SK-N-SH (cell line): ENCODE measurements around the gene CIBAR2. TPM values are rescaled to one million over a fixed set of nuclear protein-coding genes. Genes with fewer than 3 reads are reported as not detected.
A peak's percentile ranks its signal among the peaks of the same experiment; 100 is the strongest.

Experiments
- CTCF ChIA-PET: fragments of 300-600, 350-600 bp; formaldehyde crosslinking; extraction: SDS; loops from one replicate; lab custom pipeline; 2021; lab: Yijun Ruan, JAX
- POLR2A ChIA-PET: fragments of 350-600 bp; sonication (Branson Sonifier 250); formaldehyde crosslinking; extraction: SDS; loops from one replicate; lab custom pipeline; 2020; ENCODE audit warnings: antibody characterized with exemption, inconsistent platforms; lab: Yijun Ruan, JAX
- DNase-seq: peaks from one replicate; pipeline ENCODE4 v3.0.0; 2012
- H2AFZ ChIP-seq: fragments of 200-600 bp; sonication (generic); 2 replicates; pipeline ENCODE4 v1.8.1; 2016; ENCODE audit warnings: antibody characterized with exemption, mild to moderate bottlenecking, low read depth
- H3F3A ChIP-seq: fragments of 200-600 bp; sonication (generic); replicated peaks from 2 replicates; pipeline ENCODE3; 2016; ENCODE audit warnings: antibody characterized with exemption, mild to moderate bottlenecking; ENCODE audit not compliant: insufficient read depth
- H3K27ac ChIP-seq, 2 experiments: fragments of 200-500 bp in 1 of 2; fragments of 200-600 bp in 1 of 2; sonication (Bioruptor generic) in 1 of 2; sonication (generic), shearing (Covaris generic) in 1 of 2; 2 replicates each; pipeline versions ENCODE4 v1.5.1 to v1.6.1; 2014 to 2016; ENCODE audit warnings: low read depth in 2 of 2, inconsistent platforms in 1 of 2, low read length in 1 of 2, mild to moderate bottlenecking in 1 of 2, mixed read lengths in 1 of 2
- H3K27me3 ChIP-seq: fragments of 200-600 bp; sonication (generic), shearing (Covaris generic); 2 replicates; pipeline ENCODE4 v1.6.1; 2016; ENCODE audit warnings: mixed run types; ENCODE audit not compliant: insufficient read depth
- H3K36me3 ChIP-seq, 2 experiments: fragments of 200-500 bp in 1 of 2; fragments of 200-600 bp in 1 of 2; sonication (Bioruptor generic) in 1 of 2; sonication (generic) in 1 of 2; replicated peaks in 1 of 2; 2 replicates each; pipeline versions ENCODE3 to v1.5.1; 2014 to 2016; ENCODE audit warnings: low read length in 1 of 2, mild to moderate bottlenecking in 1 of 2; ENCODE audit not compliant: insufficient read depth in 2 of 2, control insufficient read depth in 1 of 2
- H3K4me1 ChIP-seq, 2 experiments: fragments of 200-500 bp in 1 of 2; fragments of 200-600 bp in 1 of 2; sonication (Bioruptor generic) in 1 of 2; sonication (generic), shearing (Covaris generic) in 1 of 2; 2 replicates each; pipeline versions ENCODE4 v1.5.1 to v1.6.1; 2014 to 2016; ENCODE audit warnings: low read depth in 1 of 2, low read length in 1 of 2, mixed run types in 1 of 2; ENCODE audit not compliant: insufficient read depth in 2 of 2, control insufficient read depth in 1 of 2
- H3K4me2 ChIP-seq: fragments of 200-600 bp; sonication (generic), shearing (Covaris generic); 2 replicates; pipeline ENCODE4 v1.6.1; 2017; ENCODE audit warnings: mixed run types
- H3K4me3 ChIP-seq, 2 experiments: fragments of 200-500 bp in 1 of 2; fragments of 200-600 bp in 1 of 2; sonication (Bioruptor generic) in 1 of 2; sonication (generic), shearing (Covaris generic) in 1 of 2; 2 replicates each; pipeline versions ENCODE4 v1.5.1 to v1.8.1; 2014 to 2016; ENCODE audit warnings: low read depth in 2 of 2, inconsistent platforms in 1 of 2, low read length in 1 of 2, mild to moderate bottlenecking in 1 of 2, mixed read lengths in 1 of 2, moderate library complexity in 1 of 2
- H3K79me2 ChIP-seq: fragments of 200-600 bp; sonication (generic); 2 replicates; pipeline ENCODE4 v1.8.1; 2017; ENCODE audit warnings: mild to moderate bottlenecking; ENCODE audit not compliant: insufficient read depth
- H3K9ac ChIP-seq: fragments of 200-600 bp; sonication (generic); 2 replicates; pipeline ENCODE4 v1.6.1; 2017; ENCODE audit warnings: mixed run types
- H3K9me2 ChIP-seq: fragments of 200-600 bp; sonication (generic); 2 replicates; pipeline ENCODE4 v1.6.1; 2017; ENCODE audit warnings: mixed run types
- H3K9me3 ChIP-seq: fragments of 200-600 bp; sonication (generic); 2 replicates; pipeline ENCODE4 v1.6.1; 2017; ENCODE audit warnings: mixed run types, mild to moderate bottlenecking, moderate library complexity
- H4K20me1 ChIP-seq: fragments of 200-600 bp; sonication (generic); 2 replicates; pipeline ENCODE4 v1.6.1; 2017; ENCODE audit warnings: mild to moderate bottlenecking, mixed run types; ENCODE audit not compliant: insufficient read depth
- CHD2 ChIP-seq: fragments of 150-350 bp; IDR thresholded peaks from 2 replicates; pipeline ENCODE4 v1.6.1; 2018; ENCODE audit warnings: low read length; ENCODE audit not compliant: partially characterized antibody
- ELF1 ChIP-seq: IDR thresholded peaks from 2 replicates; pipeline ENCODE4 v1.4.0; 2012
- FOXJ3 ChIP-seq: sonication (generic); formaldehyde crosslinking; IDR thresholded peaks from 2 replicates; pipeline ENCODE4 v1.5.1; 2020; ENCODE audit warnings: mild to moderate bottlenecking, missing genetic modification reagents
- FOXM1 ChIP-seq: IDR thresholded peaks from 2 replicates; pipeline ENCODE4 v1.4.0; 2012; ENCODE audit warnings: low read depth, mild to moderate bottlenecking
- JUND ChIP-seq: IDR thresholded peaks from 2 replicates; pipeline ENCODE4 v1.4.0; 2012
- MEF2A ChIP-seq: IDR thresholded peaks from 2 replicates; pipeline ENCODE4 v1.4.0; 2012; ENCODE audit warnings: low read depth, borderline replicate concordance
- MXI1 ChIP-seq: IDR thresholded peaks from 2 replicates; pipeline ENCODE4 v1.6.1; 2012; ENCODE audit warnings: mild to moderate bottlenecking, low read depth, low read length, improper control_type of control experiment
- PBX3 ChIP-seq: IDR thresholded peaks from 2 replicates; pipeline ENCODE4; 2012
- RAD21 ChIP-seq: IDR thresholded peaks from 2 replicates; pipeline ENCODE4 v1.6.1; 2012; ENCODE audit warnings: mild to moderate bottlenecking, low read length
- RCOR1 ChIP-seq: fragments of 150-350 bp; IDR thresholded peaks from 2 replicates; pipeline ENCODE4 v1.6.1; 2017; ENCODE audit warnings: antibody characterized with exemption, low read length
- REST ChIP-seq: IDR thresholded peaks from 2 replicates; pipeline ENCODE4 v1.6.1; 2012; ENCODE audit warnings: mild to moderate bottlenecking, low read depth, low read length, moderate library complexity
- RFX5 ChIP-seq: IDR thresholded peaks from 2 replicates; pipeline ENCODE4 v1.6.1; 2012; ENCODE audit warnings: mild to moderate bottlenecking, improper control_type of control experiment, low read length
- RXRA ChIP-seq: IDR thresholded peaks from 2 replicates; pipeline ENCODE4 v1.4.0; 2012; ENCODE audit warnings: low read depth, mild to moderate bottlenecking, borderline replicate concordance
- SMC3 ChIP-seq: IDR thresholded peaks from 2 replicates; pipeline ENCODE4 v1.6.1; 2012; ENCODE audit warnings: low read depth, low read length, improper control_type of control experiment
- TEAD4 ChIP-seq: IDR thresholded peaks from 2 replicates; pipeline ENCODE4 v1.4.0; 2012; ENCODE audit warnings: mild to moderate bottlenecking, borderline replicate concordance; ENCODE audit not compliant: insufficient read depth
- USF2 ChIP-seq: fragments of 150-350 bp; IDR thresholded peaks from 2 replicates; pipeline ENCODE4 v1.6.1; 2017; ENCODE audit warnings: antibody characterized with exemption, low read length, low read depth, borderline replicate concordance
- WGBS: methylation state at CpG from one replicate; pipeline ENCODE4 v1.1.6; 2017; ENCODE audit warnings: low lambda C conversion rate; 5-methylcytosine and 5-hydroxymethylcytosine counted together
- polyA plus RNA-seq, 3 experiments: library from polyadenylated mRNA; depleted of rRNA; stranded (reverse); fragments of >200 nt; gene quantifications; 2 replicates each; pipeline ENCODE4 v1.2.3, GENCODE V29; 2012
- TF ChIP-seq, protein P1 (sequence below): fragments of 200-600 bp; sonication (generic); IDR thresholded peaks from 2 replicates; pipeline ENCODE4 v1.6.1; 2017; ENCODE audit warnings: antibody characterized with exemption, mild to moderate bottlenecking, moderate library complexity
- TF ChIP-seq, protein P2 (sequence below): fragments of 150-350 bp; IDR thresholded peaks from 2 replicates; pipeline ENCODE4 v1.6.1; 2016; ENCODE audit warnings: mild to moderate bottlenecking, low read depth, low read length
- TF ChIP-seq, protein P3 (sequence below): IDR thresholded peaks from 2 replicates; pipeline ENCODE4 v1.4.0; 2012; ENCODE audit warnings: low read depth

Gene CIBAR2
- polyA plus RNA-seq, 1 of the 3 experiments (the other 2 are of a cell fraction), result 0.15 TPM

- Histone ChIP-seq H3K9me3 (no peaks in the 10 kb centered on the region), H3K27ac (peak overlapping the region; percentile 45 to 61; a peak in 3 of 4 replicates), H3K9ac (no peak overlapping the region; the same call in 1 of the 2 replicates), H3K79me2 (no peaks in the 10 kb centered on the region), H3K4me3 (peak overlapping the region in 1 of 2 experiments; percentile 39; a peak in 1 of 4 replicates), H3K9me2 (no peaks in the 10 kb centered on the region), H3K4me1 (peaks cover 0 to 11% of the 10 kb centered on the region in 2 experiments; a peak in 2 of 4 replicates), H3K27me3 (no peaks in the 10 kb centered on the region), H3K4me2 (peak overlapping the region; percentile 39; the same call in 1 of the 2 replicates), H3F3A (no peaks in the 10 kb centered on the region), H4K20me1 (no peaks in the 10 kb centered on the region), H2AFZ (peak overlapping the region; percentile 81), H3K36me3 (no peaks in the 10 kb centered on the region)
- TF ChIP-seq TEAD4 (no peak), JUND (no peak), MXI1 (0 out of 2 replicates have a peak, but pooled peaks have one; percentile 13), FOXJ3 (CRISPR knock-in tag) (no peak), FOXM1 (peak; percentile 21; the same call in 1 of the 2 replicates), RFX5 (no peak), SMC3 (peak; percentile 96), MEF2A (no peak), USF2 (no peak), ELF1 (peak; percentile 85), CHD2 (peak; percentile 36), RCOR1 (0 out of 2 replicates have a peak, but pooled peaks have one; percentile 28), RXRA (peak; percentile 9; the same call in 1 of the 2 replicates), REST (no peak), RAD21 (peak; percentile 99), PBX3 (no peak)
- TF ChIP-seq, protein P1, sequence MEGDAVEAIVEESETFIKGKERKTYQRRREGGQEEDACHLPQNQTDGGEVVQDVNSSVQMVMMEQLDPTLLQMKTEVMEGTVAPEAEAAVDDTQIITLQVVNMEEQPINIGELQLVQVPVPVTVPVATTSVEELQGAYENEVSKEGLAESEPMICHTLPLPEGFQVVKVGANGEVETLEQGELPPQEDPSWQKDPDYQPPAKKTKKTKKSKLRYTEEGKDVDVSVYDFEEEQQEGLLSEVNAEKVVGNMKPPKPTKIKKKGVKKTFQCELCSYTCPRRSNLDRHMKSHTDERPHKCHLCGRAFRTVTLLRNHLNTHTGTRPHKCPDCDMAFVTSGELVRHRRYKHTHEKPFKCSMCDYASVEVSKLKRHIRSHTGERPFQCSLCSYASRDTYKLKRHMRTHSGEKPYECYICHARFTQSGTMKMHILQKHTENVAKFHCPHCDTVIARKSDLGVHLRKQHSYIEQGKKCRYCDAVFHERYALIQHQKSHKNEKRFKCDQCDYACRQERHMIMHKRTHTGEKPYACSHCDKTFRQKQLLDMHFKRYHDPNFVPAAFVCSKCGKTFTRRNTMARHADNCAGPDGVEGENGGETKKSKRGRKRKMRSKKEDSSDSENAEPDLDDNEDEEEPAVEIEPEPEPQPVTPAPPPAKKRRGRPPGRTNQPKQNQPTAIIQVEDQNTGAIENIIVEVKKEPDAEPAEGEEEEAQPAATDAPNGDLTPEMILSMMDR, result peak; percentile 98
- TF ChIP-seq, protein P2, sequence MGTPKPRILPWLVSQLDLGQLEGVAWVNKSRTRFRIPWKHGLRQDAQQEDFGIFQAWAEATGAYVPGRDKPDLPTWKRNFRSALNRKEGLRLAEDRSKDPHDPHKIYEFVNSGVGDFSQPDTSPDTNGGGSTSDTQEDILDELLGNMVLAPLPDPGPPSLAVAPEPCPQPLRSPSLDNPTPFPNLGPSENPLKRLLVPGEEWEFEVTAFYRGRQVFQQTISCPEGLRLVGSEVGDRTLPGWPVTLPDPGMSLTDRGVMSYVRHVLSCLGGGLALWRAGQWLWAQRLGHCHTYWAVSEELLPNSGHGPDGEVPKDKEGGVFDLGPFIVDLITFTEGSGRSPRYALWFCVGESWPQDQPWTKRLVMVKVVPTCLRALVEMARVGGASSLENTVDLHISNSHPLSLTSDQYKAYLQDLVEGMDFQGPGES, result no peak
- TF ChIP-seq, protein P3, sequence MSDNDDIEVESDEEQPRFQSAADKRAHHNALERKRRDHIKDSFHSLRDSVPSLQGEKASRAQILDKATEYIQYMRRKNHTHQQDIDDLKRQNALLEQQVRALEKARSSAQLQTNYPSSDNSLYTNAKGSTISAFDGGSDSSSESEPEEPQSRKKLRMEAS, result no peak
- POLR2A ChIA-PET, result interaction anchor here (0.5 to 1.0 kb wide), 3 partner anchors 131 to 253 kb away, joined by 3 to 5 read pairs (median 4); no protein-coding TSS in a partner anchor
- DNase-seq, result peak; percentile 92
- 12% methylated on average over 19 of the region's 20 CpGs for WGBS
- CTCF ChIA-PET, result interaction anchor here (0.5 to 3.0 kb wide), 113 partner anchors 10 to 569 kb away, joined by 3 to 75 read pairs (median 5); no protein-coding TSS in a partner anchor
Observed at GRCh38 chr16:85114909-85115567, 2.8 kb upstream of the CIBAR2 start.
